H1 (cell line): Measurements from ENCODE around the gene NOL3. TPM values are rescaled to one million over a fixed set of nuclear protein-coding genes. Genes with fewer than 3 reads are reported as not detected.

Source experiments
- CTCF ChIA-PET: fragments of 300-600 bp; sonication (Branson Sonifier 250); formaldehyde crosslinking; loops from one replicate; lab custom pipeline; 2021; ENCODE audit not compliant: partially characterized antibody; lab: Charles Lee
- POLR2A ChIA-PET: fragments of 300-600 bp; sonication (Branson Sonifier 250); formaldehyde crosslinking; loops from one replicate; lab custom pipeline; 2021; ENCODE audit warnings: inconsistent platforms; ENCODE audit not compliant: partially characterized antibody; lab: Charles Lee
- DNase-seq, 2 experiments: peaks; one replicate each; pipeline versions ENCODE4 v3.0.0 to v3.0.0-alpha.2; 2010 to 2022; ENCODE audit warnings: low spot score in 2 of 2, low read depth in 1 of 2, mixed read lengths in 1 of 2
- FAIRE-seq: peaks from 2 replicates; lab custom pipeline; 2011; peaks lifted over from hg19 to GRCh38; lab: Jason Lieb, UNC
- H2AFZ ChIP-seq: 2 replicates; pipeline ENCODE4 v1.8.1; 2012; ENCODE audit warnings: low read length, inconsistent platforms
- H2AK5ac ChIP-seq: 2 replicates; pipeline ENCODE4 v1.6.1; 2013; ENCODE audit warnings: low read depth, low read length
- H2BK120ac ChIP-seq: replicated peaks from 2 replicates; pipeline ENCODE3; 2013; ENCODE audit warnings: low read depth, low read length, inconsistent platforms
- H2BK12ac ChIP-seq: 2 replicates; pipeline ENCODE4 v1.6.1; 2013; ENCODE audit warnings: low read depth, low read length
- H2BK15ac ChIP-seq: 2 replicates; pipeline ENCODE4 v1.6.1; 2013; ENCODE audit warnings: low read length
- H2BK20ac ChIP-seq: 2 replicates; pipeline ENCODE4 v1.6.1; 2013; ENCODE audit warnings: low read length
- H2BK5ac ChIP-seq: 2 replicates; pipeline ENCODE4 v1.6.1; 2013; ENCODE audit warnings: low read depth, low read length
- H3K14ac ChIP-seq: 2 replicates; pipeline ENCODE4 v1.6.1; 2013; ENCODE audit warnings: inconsistent platforms; ENCODE audit not compliant: insufficient read length
- H3K18ac ChIP-seq: 2 replicates; pipeline ENCODE4 v1.6.1; 2013; ENCODE audit warnings: low read length; ENCODE audit errors: extremely low read depth
- H3K23ac ChIP-seq: 2 replicates; pipeline ENCODE4 v1.6.1; 2013; ENCODE audit warnings: inconsistent platforms; ENCODE audit not compliant: insufficient read length
- H3K23me2 ChIP-seq: 2 replicates; pipeline ENCODE4 v1.6.1; 2013; ENCODE audit warnings: low read depth, low read length
- H3K27ac ChIP-seq: 2 replicates; pipeline ENCODE4 v1.6.1; 2011; ENCODE audit warnings: low read depth, low read length, inconsistent platforms
- H3K27me3 ChIP-seq, 4 experiments: replicated peaks in 1 of 4; 1 replicate in 1 of 4; 2 replicates in 3 of 4; pipeline versions ENCODE4 v1.6.1 to v1.8.1; 2011 to 2013; ENCODE audit warnings: low read length in 3 of 4, mild to moderate bottlenecking in 3 of 4, inconsistent platforms in 2 of 4, mixed read lengths in 2 of 4, moderate library complexity in 1 of 4; ENCODE audit not compliant: control insufficient read depth in 3 of 4, insufficient read depth in 3 of 4; ENCODE audit errors: extremely low read depth in 1 of 4
- H3K36me3 ChIP-seq, 4 experiments: 2 replicates each; pipeline versions ENCODE4 v1.6.1 to v1.8.1; 2011 to 2013; ENCODE audit warnings: mild to moderate bottlenecking in 4 of 4, low read length in 3 of 4, moderate library complexity in 2 of 4, control low read depth in 1 of 4, inconsistent platforms in 1 of 4; ENCODE audit not compliant: insufficient read depth in 4 of 4, control insufficient read depth in 2 of 4
- H3K4ac ChIP-seq: replicated peaks from 2 replicates; pipeline ENCODE3; 2013; ENCODE audit warnings: low read length, low read depth, mixed read lengths, inconsistent platforms; ENCODE audit not compliant: insufficient read length
- H3K4me1 ChIP-seq, 4 experiments: replicated peaks in 1 of 4; 1 replicate in 1 of 4; 2 replicates in 3 of 4; pipeline versions ENCODE4 v1.6.1 to v1.8.1; 2011 to 2013; ENCODE audit warnings: low read length in 3 of 4, inconsistent platforms in 2 of 4, mixed read lengths in 1 of 4; ENCODE audit not compliant: insufficient read depth in 4 of 4, control insufficient read depth in 3 of 4
- H3K4me2 ChIP-seq, 2 experiments: 2 replicates each; pipeline versions ENCODE4 v1.6.1 to v1.8.1; 2011 to 2013; ENCODE audit warnings: low read depth in 2 of 2, low read length in 2 of 2, control low read depth in 1 of 2, inconsistent platforms in 1 of 2, mild to moderate bottlenecking in 1 of 2; ENCODE audit not compliant: insufficient read depth in 1 of 2
- H3K4me3 ChIP-seq, 4 experiments: fragments of 200-600, 300-600 bp in 1 of 4; sonication (generic), shearing (Covaris generic), sonication (Bioruptor Twin) in 1 of 4; 2 replicates each; pipeline versions ENCODE4 v1.5.1 to v1.8.1; 2011 to 2016; ENCODE audit warnings: low read length in 4 of 4, low read depth in 3 of 4, control low read depth in 2 of 4, inconsistent platforms in 2 of 4, mild to moderate bottlenecking in 2 of 4, mixed read lengths in 1 of 4, moderate library complexity in 1 of 4; ENCODE audit not compliant: insufficient read depth in 2 of 4; ENCODE audit errors: extremely low read depth in 1 of 4
- H3K56ac ChIP-seq: replicated peaks from 2 replicates; pipeline ENCODE3; 2013; ENCODE audit warnings: low read depth, mild to moderate bottlenecking, mixed read lengths, low read length, inconsistent platforms; ENCODE audit not compliant: insufficient read length
- H3K79me1 ChIP-seq: 2 replicates; pipeline ENCODE4 v1.6.1; 2013; ENCODE audit warnings: low read depth, low read length, control low read depth
- H3K79me2 ChIP-seq, 2 experiments: 2 replicates each; pipeline versions ENCODE4 v1.6.1 to v1.8.1; 2012 to 2013; ENCODE audit warnings: low read length in 2 of 2, mild to moderate bottlenecking in 2 of 2, inconsistent platforms in 1 of 2; ENCODE audit not compliant: insufficient read depth in 2 of 2, control insufficient read depth in 1 of 2
- H3K9ac ChIP-seq, 4 experiments: replicated peaks in 1 of 4; 1 replicate in 1 of 4; 2 replicates in 3 of 4; pipeline versions ENCODE4 v1.6.1 to v1.8.1; 2011 to 2013; ENCODE audit warnings: low read depth in 3 of 4, low read length in 3 of 4, control low read depth in 2 of 4, mild to moderate bottlenecking in 2 of 4, moderate library complexity in 2 of 4, inconsistent platforms in 1 of 4; ENCODE audit errors: extremely low read depth in 1 of 4
- H3K9me3 ChIP-seq, 2 experiments: 2 replicates each; pipeline versions ENCODE4 v1.6.1 to v1.8.1; 2012 to 2013; ENCODE audit warnings: mild to moderate bottlenecking in 2 of 2, moderate library complexity in 2 of 2, control low read depth in 1 of 2, inconsistent platforms in 1 of 2, low read depth in 1 of 2, low read length in 1 of 2, mixed read lengths in 1 of 2; ENCODE audit not compliant: insufficient read depth in 2 of 2
- H4K20me1 ChIP-seq, 2 experiments: replicated peaks in 1 of 2; 2 replicates each; pipeline versions ENCODE3 to v1.8.1; 2011 to 2013; ENCODE audit warnings: inconsistent platforms in 2 of 2, low read length in 2 of 2, mild to moderate bottlenecking in 1 of 2; ENCODE audit not compliant: insufficient read depth in 2 of 2, control insufficient read depth in 1 of 2
- H4K5ac ChIP-seq: 2 replicates; pipeline ENCODE4 v1.6.1; 2013; ENCODE audit warnings: low read length, low read depth, mixed read lengths, inconsistent platforms; ENCODE audit not compliant: insufficient read length
- H4K8ac ChIP-seq: 2 replicates; pipeline ENCODE4 v1.8.0; 2013; ENCODE audit warnings: mild to moderate bottlenecking, moderate library complexity, low read length, inconsistent platforms; ENCODE audit not compliant: insufficient read depth; ENCODE audit errors: extremely low read depth
- H4K91ac ChIP-seq: replicated peaks from 2 replicates; pipeline ENCODE3; 2013; ENCODE audit warnings: low read length, mixed read lengths, inconsistent platforms; ENCODE audit not compliant: insufficient read length
- ASH2L ChIP-seq: fragments of 200-600, 300-600 bp; sonication (generic); IDR thresholded peaks from one replicate; pipeline ENCODE4 v1.7.1; 2017; ENCODE audit warnings: low read length
- CEBPB ChIP-seq: IDR thresholded peaks from 2 replicates; pipeline ENCODE4 v1.6.1; 2012; ENCODE audit warnings: low read depth, low read length
- CHD2 ChIP-seq: IDR thresholded peaks from 2 replicates; pipeline ENCODE4 v1.6.1; 2012; ENCODE audit warnings: low read length, improper control_type of control experiment
- CTBP2 ChIP-seq: IDR thresholded peaks from 2 replicates; pipeline ENCODE4 v1.7.0; 2011; ENCODE audit warnings: borderline replicate concordance, mild to moderate bottlenecking, moderate library complexity, mixed read lengths, low read length; ENCODE audit not compliant: insufficient read depth, insufficient read length
- EP300 ChIP-seq, 2 experiments: IDR thresholded peaks; 1 replicate in 1 of 2; 2 replicates in 1 of 2; pipeline ENCODE4 v1.6.1; 2011 to 2012; ENCODE audit warnings: low read depth in 2 of 2, low read length in 2 of 2, mild to moderate bottlenecking in 2 of 2, borderline replicate concordance in 1 of 2, inconsistent platforms in 1 of 2, moderate library complexity in 1 of 2
- GTF2F1 ChIP-seq: IDR thresholded peaks from 2 replicates; pipeline ENCODE4 v1.6.1; 2012; ENCODE audit warnings: low read depth, low read length, improper control_type of control experiment, borderline replicate concordance
- POU5F1 ChIP-seq: IDR thresholded peaks from 2 replicates; pipeline ENCODE4 v1.6.1; 2011; ENCODE audit warnings: low read depth, mild to moderate bottlenecking, low read length, moderate library complexity
- SAP30 ChIP-seq: fragments of 300-600 bp; sonication (generic); IDR thresholded peaks from 2 replicates; pipeline ENCODE4 v1.7.1; 2012; ENCODE audit warnings: low read length, moderate library complexity, mild to moderate bottlenecking, inconsistent platforms; ENCODE audit not compliant: insufficient read depth, insufficient replicate concordance
- SIN3A ChIP-seq, 2 experiments: IDR thresholded peaks in 1 of 2; conservative IDR thresholded peaks in 1 of 2; 2 replicates each; pipeline ENCODE4 v1.6.1; 2011 to 2012; ENCODE audit warnings: low read length in 2 of 2, improper control_type of control experiment in 1 of 2, low read depth in 1 of 2, mild to moderate bottlenecking in 1 of 2
- SP4 ChIP-seq: IDR thresholded peaks from 2 replicates; pipeline ENCODE4 v1.6.1; 2012; ENCODE audit warnings: low read length, inconsistent platforms
- WGBS, 2 experiments: shearing (Covaris generic) in 1 of 2; methylation state at CpG; one replicate each; pipeline versions ENCODE4 v1.1.6 to v1.1.7; 2013 to 2015; ENCODE audit warnings: low lambda C conversion rate in 2 of 2, mixed read lengths in 2 of 2, inconsistent platforms in 1 of 2, low coverage in 1 of 2, missing lambda C conversion rate in 1 of 2; ENCODE audit not compliant: insufficient replicate concordance in 2 of 2, insufficient coverage in 1 of 2, insufficient read length in 1 of 2; ENCODE audit errors: extremely low coverage in 1 of 2, missing lambda C conversion rate in 1 of 2; 5-methylcytosine and 5-hydroxymethylcytosine counted together
- polyA plus RNA-seq, 7 experiments: library from polyadenylated mRNA; depleted of rRNA in 3 of 7; stranded (reverse) in 5 of 7; unstranded in 2 of 7; fragments of >200 nt in 5 of 7; fragments of 200-250 nt in 2 of 7; gene quantifications; 1 replicate in 5 of 7; 2 replicates in 1 of 7; 4 replicates in 1 of 7; pipeline versions ENCODE4 v1.2.1 to v1.2.3, GENCODE V29; 2011 to 2013; ENCODE audit warnings: missing spikeins in 2 of 7, mixed read lengths in 2 of 7
- total RNA-seq: library from RNA; stranded (reverse); fragmentation: NEBNext Ultra II Directional; extraction: Animal tissue kit (Norgen Biotek cat#: 25700); gene quantifications from 2 replicates; pipeline ENCODE4 v1.2.1, GENCODE V29; 2021

NOL3 gene
- total and polyA plus RNA-seq, 2 of the 8 experiments (the other 6 are each of a cell fraction or from before 2014, with no cell fraction given), result 2.2 to 4.6 TPM

GRCh38 chr16:67163164-67163998 lies 7.0 kb upstream of the NOL3 start:
- Histone ChIP-seq H3K18ac (peak overlapping the region; percentile 48; the same call in 1 of the 2 replicates), H3K23ac (no peak overlapping the region), H3K23me2 (peaks cover 15% of the 10 kb centered on the region), H2BK5ac (no peak overlapping the region), H3K27ac (no peak overlapping the region), H3K4me3 (peak overlapping the region; percentile 11 to 56 (median 22); a peak in 6 of 8 replicates), H2BK12ac (no peak overlapping the region), H3K9ac (no peak overlapping the region), H4K20me1 (peaks cover 2 to 23% of the 10 kb centered on the region in 2 experiments), H3K56ac (no peak overlapping the region), H3K27me3 (peaks cover 93 to 100% (median 99%) of the 10 kb centered on the region in 4 experiments), H3K9me3 (no peaks in the 10 kb centered on the region), H3K14ac (no peak overlapping the region), H2AK5ac (no peak overlapping the region), H4K8ac (no peak overlapping the region), H3K36me3 (peaks cover 0 to 14% (median 0%) of the 10 kb centered on the region in 4 experiments; a peak in 1 of 8 replicates), H3K79me1 (no peaks in the 10 kb centered on the region), H3K4me2 (peak overlapping the region; percentile 71 to 98), H3K79me2 (no peaks in the 10 kb centered on the region), H2BK20ac (no peak overlapping the region), H3K4ac (peak overlapping the region; percentile 85), H4K5ac (no peak overlapping the region), H4K91ac (no peak overlapping the region), H2AFZ (peak overlapping the region; percentile 75; the same call in 1 of the 2 replicates), H3K4me1 (peaks cover 0 to 33% (median 30%) of the 10 kb centered on the region in 4 experiments; a peak in 6 of 7 replicates), H2BK120ac (no peak overlapping the region), H2BK15ac (no peak overlapping the region; the same call in 1 of the 2 replicates)
- WGBS, 2 experiments, result 4% methylated on average over 92 of the region's 99 CpGs; no CpG with 5 or more reads in 1 of the 2 experiments
- FAIRE-seq (no peak), DNase-seq (peak in 1 of 2 experiments; percentile 73)
- ChIA-PET CTCF (interaction anchor here (0.6 to 19.3 kb wide), 15 partner anchors 6 to 481 kb away, joined by 3 to 291 read pairs (median 5); partner anchors contain the start of genes B3GNT9, ELMO3, FBXL8 and HSF4), POLR2A (interaction anchor here (0.7 to 7.9 kb wide), 6 partner anchors 8 to 39 kb away, joined by 3 to 59 read pairs (median 10); partner anchors contain the start of genes B3GNT9 and MATCAP1)
- TF ChIP-seq CEBPB (no peak), GTF2F1 (no peak), EP300 (IDR thresholded peaks at IDR 0.05; ENCODE audit: borderline replicate concordance in 1 of 2, low read depth in 2 of 2, low read length in 2 of 2) (no peak), CTBP2 (no peak), CHD2 (no peak), SAP30 (no peak), POU5F1 (no peak), ASH2L (no peak), SIN3A (conservative IDR thresholded peaks at IDR 0.05 in 1 of 2, IDR thresholded peaks at IDR 0.05 in 1 of 2; ENCODE audit: low read depth in 1 of 2, low read length in 2 of 2) (0 out of 4 replicates have a peak, but pooled peaks of 1 of the 2 experiments have one; percentile 17), SP4 (no peak)
